Measurements from ENCODE around the gene ABCE1. TPM values are rescaled to one million over a fixed set of nuclear protein-coding genes. Genes with fewer than 3 reads are reported as not detected.

The ABCE1 gene
- total and polyA plus RNA-seq, 2 experiments from 2014 or later = 70.3 to 185 TPM

- peaks cover 19% of the 10 kb centered on the region for H3K4me1 Mint-ChIP-seq
- Histone ChIP-seq H2AFZ (no peak overlapping the region), H3K4me2 (peak overlapping the region; percentile 92), H3K4me1 (ENCODE audit: insufficient read depth) (peaks cover 8% of the 10 kb centered on the region), H3K79me2 (replicated peaks; ENCODE audit: insufficient read depth) (peaks cover 77% of the 10 kb centered on the region), H3K36me3 (ENCODE audit: insufficient read depth) (peaks cover 2% of the 10 kb centered on the region; the same call in 1 of the 2 replicates), H3F3A (replicated peaks; ENCODE audit: low read depth) (no peaks in the 10 kb centered on the region), H3K4me3 (peak overlapping the region; percentile 80), H3K27ac (ENCODE audit: low read depth) (no peak overlapping the region), H3K9me2 (ENCODE audit: insufficient read depth) (no peaks in the 10 kb centered on the region), H3K27me3 (ENCODE audit: insufficient read depth) (no peaks in the 10 kb centered on the region), H4K20me1 (replicated peaks; ENCODE audit: insufficient read depth) (peaks cover 23% of the 10 kb centered on the region)
- DNase-seq (ENCODE audit: low spot score) = no peak
- peaks cover 24% of the 10 kb centered on the region for H3K36me3 Mint-ChIP-seq (ENCODE audit: low read depth)
- peak overlapping the region; percentile 92; the same call in 2 of the 3 replicates for H3K4me3 Mint-ChIP-seq
- TF ChIP-seq CTCF (conservative IDR thresholded peaks at IDR 0.05; ENCODE audit: low read depth in 2 of 2) = no peak
- TF ChIP-seq POLR2AphosphoS5 (IDR thresholded peaks at IDR 0.05; ENCODE audit: low read depth) = no peak
- TF ChIP-seq STAT1 (IDR thresholded peaks at IDR 0.05; ENCODE audit: unreplicated experiment) = no peak
- TF ChIP-seq CREB1 (CRISPR knock-in tag; IDR thresholded peaks at IDR 0.05; ENCODE audit: low read depth) = no peak
- no peak for TF ChIP-seq EZH2phosphoT487 (IDR thresholded peaks at IDR 0.05; ENCODE audit: unreplicated experiment)
- no peak for TF ChIP-seq JUNB (IDR thresholded peaks at IDR 0.05; ENCODE audit: unreplicated experiment)
- TF ChIP-seq REST (IDR thresholded peaks at IDR 0.05; ENCODE audit: unreplicated experiment) = no peak
- no peak for TF ChIP-seq ZNF462 (CRISPR knock-in tag; IDR thresholded peaks at IDR 0.05)
- TF ChIP-seq ETS1 (IDR thresholded peaks at IDR 0.05) = no peak
- no peak for TF ChIP-seq ZNF114 (CRISPR knock-in tag; IDR thresholded peaks at IDR 0.05)
- no peak for TF ChIP-seq NANOG (IDR thresholded peaks at IDR 0.05; ENCODE audit: borderline replicate concordance)
- no peak for TF ChIP-seq ZNF331 (CRISPR knock-in tag; IDR thresholded peaks at IDR 0.05; ENCODE audit: low read depth)
- TF ChIP-seq EZH2 (IDR thresholded peaks at IDR 0.05; ENCODE audit: low read depth, unreplicated experiment) = no peak
- ATAC-seq = no peak
- H3K27ac Mint-ChIP-seq = no peak overlapping the region
- no peaks in the 10 kb centered on the region for H3K9me3 Mint-ChIP-seq
- H3K27me3 Mint-ChIP-seq (ENCODE audit: insufficient read depth, low read depth, poor library complexity) = peaks cover 6% of the 10 kb centered on the region
These were observed 78.7 kb downstream of the ABCE1 start for GRCh38 chr4:145176641-145177432.
